ENCODE results near the gene ZNF800.

ZNF800 gene

GRCh38 chr7:127390817-127391590, 1.5 kb downstream of the ZNF800 start:
- in situ Hi-C loops (cut with HindIII; ENCODE audit: low sequenced_read_pairs) = no loop called here

- in situ Hi-C loops (cut with HindIII; ENCODE audit: low sequenced_read_pairs) = no loop called here
Observed at GRCh38 chr7:127390186-127390816, 2.2 kb downstream of the ZNF800 start.

GRCh38 chr7:127389321-127389720, 3.2 kb downstream of the ZNF800 start:
- in situ Hi-C loops (cut with HindIII; ENCODE audit: low sequenced_read_pairs) = no loop called here

GRCh38 chr7:127387974-127388373, 4.5 kb downstream of the ZNF800 start:
- in situ Hi-C loops (cut with HindIII; ENCODE audit: low sequenced_read_pairs) = no loop called here

GRCh38 chr7:127383123-127383835, 9.2 kb downstream of the ZNF800 start:
- in situ Hi-C loops (cut with HindIII; ENCODE audit: low sequenced_read_pairs) = no loop called here

- in situ Hi-C loops (cut with HindIII; ENCODE audit: low sequenced_read_pairs) = no loop called here
Observed at GRCh38 chr7:127382301-127383085, 10.0 kb downstream of the ZNF800 start.

GRCh38 chr7:127380479-127380878, 12.0 kb downstream of the ZNF800 start:
- in situ Hi-C loops (cut with HindIII; ENCODE audit: low sequenced_read_pairs) = no loop called here

GRCh38 chr7:127379642-127380041, 12.9 kb downstream of the ZNF800 start:
- in situ Hi-C loops (cut with HindIII; ENCODE audit: low sequenced_read_pairs) = no loop called here

GRCh38 chr7:127378537-127378936, 14.0 kb downstream of the ZNF800 start:
- in situ Hi-C loops (cut with HindIII; ENCODE audit: low sequenced_read_pairs) = no loop called here

GRCh38 chr7:127377425-127377824, 15.1 kb downstream of the ZNF800 start:
- in situ Hi-C loops (cut with HindIII; ENCODE audit: low sequenced_read_pairs) = no loop called here

GRCh38 chr7:127375631-127376030, 16.9 kb downstream of the ZNF800 start:
- in situ Hi-C loops (cut with HindIII; ENCODE audit: low sequenced_read_pairs) = no loop called here

- in situ Hi-C loops (cut with HindIII; ENCODE audit: low sequenced_read_pairs) = no loop called here
Observed at GRCh38 chr7:127367679-127368078, 24.8 kb downstream of the ZNF800 start.

GRCh38 chr7:127366680-127367079, 25.8 kb downstream of the ZNF800 start:
- in situ Hi-C loops (cut with HindIII; ENCODE audit: low sequenced_read_pairs) = no loop called here

GRCh38 chr7:127365957-127366315, 26.6 kb downstream of the ZNF800 start:
- in situ Hi-C loops (cut with HindIII; ENCODE audit: low sequenced_read_pairs) = no loop called here

- in situ Hi-C loops (cut with HindIII; ENCODE audit: low sequenced_read_pairs) = no loop called here
Observed at GRCh38 chr7:127365164-127365956, 27.1 kb downstream of the ZNF800 start.

GRCh38 chr7:127362364-127363027, 30.0 kb downstream of the ZNF800 start:
- in situ Hi-C loops (cut with HindIII; ENCODE audit: low sequenced_read_pairs) = no loop called here

- in situ Hi-C loops (cut with HindIII; ENCODE audit: low sequenced_read_pairs) = no loop called here
Observed at GRCh38 chr7:127361736-127362135, 30.8 kb downstream of the ZNF800 start.

GRCh38 chr7:127359011-127359410, 33.5 kb downstream of the ZNF800 start:
- in situ Hi-C loops (cut with HindIII; ENCODE audit: low sequenced_read_pairs) = no loop called here

- in situ Hi-C loops (cut with HindIII; ENCODE audit: low sequenced_read_pairs) = no loop called here
Observed at GRCh38 chr7:127353897-127354296, 38.6 kb downstream of the ZNF800 start.

- in situ Hi-C loops (cut with HindIII; ENCODE audit: low sequenced_read_pairs) = no loop called here
Observed at GRCh38 chr7:127350586-127350985, 41.9 kb downstream of the ZNF800 start.

All from DLD1 (cell line).